ENCODE results near the gene LCP2.

- TF ChIP-seq CTCF (IDR thresholded peaks at IDR 0.05; ENCODE audit: borderline replicate concordance, extremely low read depth, low read length, poor library complexity, severe bottlenecking) (no peak), EZH2 (IDR thresholded peaks at IDR 0.05; ENCODE audit: borderline replicate concordance, low read depth, low read length, severe bottlenecking) (no peak)
Measured at GRCh38 chr5:170341545-170341944, 44.0 kb upstream of the LCP2 start.

Measured in DND-41 (cell line).